GM12873 (cell line): ENCODE measurements around the gene MLIP.

Experiments used
- CTCF ChIP-seq: IDR thresholded peaks from 2 replicates; pipeline ENCODE4 v1.5.1; 2012; ENCODE audit warnings: low read depth, mild to moderate bottlenecking, moderate library complexity, low read length, control low read depth; ENCODE audit not compliant: insufficient read depth; ENCODE audit errors: missing control alignments

MLIP gene

GRCh38 chr6:54185885-54186284 is 74.6 kb downstream of the MLIP start:
- TF ChIP-seq CTCF, result no peak

GRCh38 chr6:54188846-54189245 is 77.6 kb downstream of the MLIP start:
- no peak for TF ChIP-seq CTCF

- no peak for TF ChIP-seq CTCF
Measured at GRCh38 chr6:54191461-54191860, 80.2 kb downstream of the MLIP start.

- no peak for TF ChIP-seq CTCF
Measured at GRCh38 chr6:54192993-54193392, 81.8 kb downstream of the MLIP start.

GRCh38 chr6:54193560-54193959 is 82.3 kb downstream of the MLIP start:
- no peak for TF ChIP-seq CTCF

- TF ChIP-seq CTCF, result no peak
Measured at GRCh38 chr6:54194067-54194466, 82.8 kb downstream of the MLIP start.

- no peak for TF ChIP-seq CTCF
Measured at GRCh38 chr6:54195637-54196036, 84.4 kb downstream of the MLIP start.

- no peak for TF ChIP-seq CTCF
Measured at GRCh38 chr6:54196905-54197304, 85.7 kb downstream of the MLIP start.
